Tongue (tissue), 2 donors: Measurements from ENCODE around the gene PIP5K1B. TPM values are rescaled to one million over a fixed set of nuclear protein-coding genes. Genes with fewer than 3 reads are reported as not detected.

Experiments used
- DNase-seq: peaks from one replicate; pipeline ENCODE4 v3.0.0-alpha.2; 2015
- total RNA-seq: library from RNA; depleted of rRNA; stranded (reverse); fragments of >200 nt; gene quantifications from one replicate; pipeline ENCODE4 v1.2.3, GENCODE V29; 2014

Gene PIP5K1B
- total RNA-seq, 1 donor from 2014 or later: 4.5 TPM

DNA sequence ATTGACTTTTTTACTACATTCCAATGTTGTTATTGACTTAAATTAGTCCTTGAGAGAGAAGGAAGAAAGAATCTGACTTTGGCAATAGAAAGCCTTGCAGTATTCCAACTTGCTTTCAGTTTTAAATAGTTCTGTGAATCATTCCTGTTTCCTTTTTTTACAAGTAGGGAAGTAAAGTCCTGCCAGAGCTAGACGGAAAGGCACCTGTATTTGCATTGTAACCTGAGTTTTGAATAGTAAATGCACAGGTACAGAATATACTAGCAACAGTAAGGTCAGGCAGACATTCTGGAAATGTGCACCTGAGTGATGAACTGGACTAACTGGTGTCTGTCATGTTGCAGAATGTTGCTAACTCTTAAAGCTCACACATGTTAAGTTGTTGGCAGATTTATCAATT lies 208.0 kb downstream of the PIP5K1B start:
- no peak for DNase-seq

DNA sequence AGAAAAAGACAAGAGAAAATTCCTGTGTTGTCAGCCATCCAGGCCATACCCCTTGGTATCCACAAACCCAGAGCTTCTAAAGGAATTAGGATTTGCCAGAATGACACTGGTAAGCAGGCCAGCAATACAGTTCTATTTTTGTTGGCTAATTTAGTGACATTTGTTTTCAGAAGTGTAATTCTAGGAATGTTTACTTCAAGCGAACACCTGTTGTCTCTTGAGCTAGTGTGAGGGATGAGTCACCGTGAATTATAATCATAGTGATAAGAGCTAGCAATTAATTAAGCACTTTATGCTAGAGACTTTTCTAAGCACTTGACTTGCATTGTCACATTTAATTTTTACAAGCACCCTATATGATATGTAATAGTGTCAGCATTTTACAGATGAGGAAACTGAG lies 209.7 kb downstream of the PIP5K1B start:
- DNase-seq: no peak

DNA sequence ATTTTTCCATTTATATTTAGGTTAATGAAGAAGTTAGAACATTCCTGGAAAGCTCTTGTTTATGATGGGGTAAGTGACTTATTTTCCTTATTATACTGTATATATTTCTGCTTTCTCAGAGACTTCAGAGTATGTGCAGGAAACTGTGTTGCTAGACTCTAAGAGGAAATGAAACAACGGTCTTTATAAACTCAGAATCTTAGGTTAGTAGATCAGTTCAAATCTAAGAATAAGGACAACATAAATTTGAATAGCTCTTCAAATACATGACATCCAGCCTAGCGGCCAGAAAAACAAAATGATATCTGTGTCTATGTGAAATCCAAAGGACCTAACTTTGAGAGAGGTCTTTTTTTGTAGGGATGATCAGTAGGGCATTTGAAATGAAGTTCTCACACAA lies 214.6 kb downstream of the PIP5K1B start:
- no peak for DNase-seq

DNA sequence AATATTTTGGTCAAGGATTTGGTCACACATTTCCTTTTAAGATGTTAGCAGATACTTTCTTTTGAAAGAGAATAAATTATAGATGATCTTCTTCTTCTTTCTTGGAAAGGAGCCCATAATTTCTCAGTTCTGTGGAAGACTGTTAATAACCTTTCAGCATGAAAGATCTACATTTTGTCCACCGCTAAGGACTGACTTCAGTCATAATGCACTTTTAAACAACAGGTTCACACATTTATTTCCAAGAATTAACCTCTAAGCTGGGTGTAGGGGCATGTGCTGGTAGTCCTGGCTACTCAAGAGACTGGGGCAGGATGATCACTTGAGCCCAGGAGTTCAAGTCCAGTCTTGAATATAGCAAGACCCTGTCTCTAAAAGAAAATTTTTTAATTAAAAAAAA lies 215.9 kb downstream of the PIP5K1B start:
- no peak for DNase-seq

DNA sequence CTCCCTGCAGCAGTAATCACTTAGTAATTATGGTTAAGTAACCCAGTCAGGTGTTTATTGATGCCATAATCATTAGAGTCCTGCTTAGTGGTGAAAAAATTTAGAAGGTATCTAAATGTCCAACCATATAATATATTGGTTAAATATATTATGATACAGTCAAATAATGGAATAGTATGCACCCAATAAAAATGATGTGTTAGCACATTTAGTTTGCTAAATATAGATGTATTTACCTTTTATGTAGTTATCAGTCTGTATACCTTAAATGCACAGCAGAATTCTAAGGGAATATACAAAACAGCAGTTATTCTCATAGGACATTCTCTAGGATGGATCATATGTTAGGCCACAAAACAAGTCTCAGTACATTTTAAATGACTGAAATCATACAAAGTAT lies 218.4 kb downstream of the PIP5K1B start:
- DNase-seq: no peak

DNA sequence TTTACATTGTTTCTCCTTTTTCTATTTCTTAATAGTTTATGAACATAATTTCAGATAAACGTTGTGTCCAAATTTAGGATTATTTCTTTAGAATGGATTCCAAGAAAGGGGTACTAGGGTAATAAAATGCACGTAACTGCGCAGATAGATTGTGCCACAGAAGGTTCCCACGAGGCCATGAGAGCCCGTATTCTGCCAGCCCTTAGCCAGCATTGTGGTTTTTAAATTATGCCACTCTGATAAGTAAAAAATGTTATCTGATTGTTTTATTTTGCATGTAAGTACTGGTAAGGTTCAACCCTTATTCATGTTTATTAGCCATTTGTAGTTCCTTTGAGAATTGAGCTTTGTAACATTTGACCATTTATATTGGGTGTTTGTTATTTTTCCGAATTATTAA lies 220.1 kb downstream of the PIP5K1B start:
- DNase-seq: no peak

DNA sequence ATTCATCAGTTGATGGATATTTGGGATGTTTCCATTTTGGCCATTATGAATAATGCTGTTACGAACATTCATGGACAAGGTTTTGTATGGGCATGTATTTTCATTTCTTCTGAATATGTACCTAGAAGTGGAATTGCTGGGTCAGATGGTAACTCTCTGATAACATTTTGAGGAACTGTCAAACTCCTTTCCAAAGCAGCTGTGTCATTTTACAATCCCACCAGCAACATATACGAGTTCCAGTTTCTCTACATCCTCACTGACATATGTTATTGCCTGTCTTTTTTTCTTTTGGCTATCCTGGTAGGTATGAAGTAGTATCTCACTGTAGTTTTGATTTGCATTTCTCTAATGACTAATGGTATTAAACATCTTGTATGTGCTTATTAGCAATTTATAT lies 222.1 kb downstream of the PIP5K1B start:
- no peak for DNase-seq

DNA sequence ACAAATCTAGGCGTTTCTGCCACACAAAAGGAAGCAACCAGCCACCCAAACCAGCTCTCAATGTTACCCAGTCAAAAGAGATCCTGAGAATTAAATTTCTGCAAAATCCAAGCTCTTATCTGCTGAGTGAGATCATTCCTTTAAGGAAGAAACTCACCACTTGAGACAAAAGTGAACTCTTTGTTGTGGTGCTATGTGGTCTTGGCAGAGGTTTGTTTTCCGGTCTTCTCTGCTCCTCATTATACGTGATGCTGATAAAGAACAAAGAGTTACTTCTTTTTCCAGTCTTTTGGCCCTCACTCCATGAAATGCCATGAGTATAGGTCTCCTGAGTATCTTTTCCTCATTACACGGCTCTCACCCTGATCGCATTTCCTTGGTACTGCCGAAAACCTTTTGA lies 226.8 kb downstream of the PIP5K1B start:
- DNase-seq: no peak

DNA sequence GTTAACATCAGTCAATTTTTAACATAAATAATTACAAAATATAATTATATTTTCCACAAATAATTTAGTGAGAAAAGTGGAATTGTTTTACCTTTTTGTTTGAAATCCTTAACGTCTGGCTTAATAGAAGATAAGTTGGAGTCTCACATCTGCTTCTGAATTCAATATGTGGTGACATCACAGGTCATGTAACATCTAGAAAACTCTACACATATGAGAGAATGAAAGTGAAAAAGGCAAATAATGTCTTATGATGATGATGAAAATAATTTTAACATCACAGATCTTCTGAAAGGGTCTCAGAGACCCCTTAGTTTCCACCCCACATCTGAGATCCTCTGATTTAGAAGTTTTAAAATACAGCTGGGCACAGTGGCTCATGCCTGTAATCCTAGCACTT lies 227.4 kb downstream of the PIP5K1B start:
- DNase-seq: no peak

DNA sequence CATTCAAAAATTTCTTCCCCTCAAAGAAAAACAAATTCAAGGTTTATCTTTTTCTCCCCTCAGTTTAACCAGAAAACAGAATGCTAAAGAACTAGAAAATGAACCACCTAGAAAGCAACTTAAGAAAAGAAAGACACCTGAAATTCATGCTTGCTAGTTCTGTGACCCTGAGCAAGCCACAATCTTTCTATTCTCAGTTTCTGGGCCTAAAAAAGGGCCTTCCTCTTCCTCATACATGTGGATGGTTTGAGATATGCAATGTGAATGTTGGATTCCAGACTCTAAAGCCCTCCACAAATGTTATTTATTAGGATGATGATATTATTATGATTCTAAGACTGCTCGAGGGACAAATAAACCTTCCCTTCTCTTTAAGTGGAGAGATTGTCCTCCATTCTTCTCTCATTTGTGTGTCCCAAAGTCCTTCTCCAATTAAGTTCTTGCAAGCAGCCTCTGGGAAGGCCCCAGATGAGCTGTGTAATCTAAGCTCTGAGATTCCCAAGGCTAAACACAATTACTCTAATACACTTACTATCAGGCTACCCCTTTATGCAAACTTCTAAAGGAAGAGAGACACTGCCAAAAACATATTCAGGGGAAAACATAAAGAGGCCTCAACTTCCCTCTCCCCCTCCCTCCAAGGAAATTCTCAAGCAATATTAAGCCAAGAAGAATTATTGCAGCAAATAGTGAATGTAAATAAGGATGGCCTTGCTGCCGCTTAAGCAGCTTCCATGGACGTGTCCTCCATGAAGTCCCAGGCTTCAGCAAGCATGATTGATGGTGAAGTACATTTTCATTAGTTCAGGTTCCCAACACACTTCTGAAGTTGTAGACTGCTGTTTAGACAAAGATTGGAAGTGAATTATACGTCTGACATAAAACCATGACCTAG lies 228.6 kb downstream of the PIP5K1B start:
- no peak for DNase-seq

DNA sequence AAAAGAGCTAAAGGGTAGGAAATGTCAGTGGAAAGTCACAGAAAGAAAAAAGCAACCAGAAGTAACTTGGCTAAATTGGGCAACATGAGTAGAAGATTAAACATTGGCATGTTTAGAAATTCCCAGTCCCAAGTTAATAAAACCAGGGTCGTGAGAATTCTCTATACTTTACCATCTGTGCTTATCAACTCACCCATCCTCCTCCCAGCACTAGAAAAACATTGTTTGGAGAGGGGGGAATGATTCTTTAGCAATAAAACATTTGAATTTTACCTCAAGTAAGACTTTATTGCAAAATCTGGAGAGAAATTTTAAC lies 229.2 kb downstream of the PIP5K1B start:
- no peak for DNase-seq

DNA sequence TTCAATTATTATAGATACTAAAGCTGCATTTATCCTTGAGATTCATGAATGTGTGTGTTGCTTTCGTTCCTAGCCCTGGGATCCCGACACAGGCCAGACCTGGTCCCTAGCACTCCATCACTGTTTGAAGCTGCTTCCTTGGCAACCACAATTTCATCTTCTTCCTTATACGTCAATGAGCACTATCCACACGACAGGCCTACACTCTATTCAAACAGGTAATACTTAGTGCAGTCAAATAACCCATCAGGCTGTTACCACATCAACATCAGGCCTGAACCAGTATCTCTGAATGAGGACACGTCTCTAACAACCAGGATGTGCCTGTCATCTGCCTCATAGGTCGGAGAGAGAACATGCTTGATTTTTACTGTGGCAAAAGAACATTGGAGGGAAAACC lies 235.5 kb downstream of the PIP5K1B start:
- DNase-seq: no peak

DNA sequence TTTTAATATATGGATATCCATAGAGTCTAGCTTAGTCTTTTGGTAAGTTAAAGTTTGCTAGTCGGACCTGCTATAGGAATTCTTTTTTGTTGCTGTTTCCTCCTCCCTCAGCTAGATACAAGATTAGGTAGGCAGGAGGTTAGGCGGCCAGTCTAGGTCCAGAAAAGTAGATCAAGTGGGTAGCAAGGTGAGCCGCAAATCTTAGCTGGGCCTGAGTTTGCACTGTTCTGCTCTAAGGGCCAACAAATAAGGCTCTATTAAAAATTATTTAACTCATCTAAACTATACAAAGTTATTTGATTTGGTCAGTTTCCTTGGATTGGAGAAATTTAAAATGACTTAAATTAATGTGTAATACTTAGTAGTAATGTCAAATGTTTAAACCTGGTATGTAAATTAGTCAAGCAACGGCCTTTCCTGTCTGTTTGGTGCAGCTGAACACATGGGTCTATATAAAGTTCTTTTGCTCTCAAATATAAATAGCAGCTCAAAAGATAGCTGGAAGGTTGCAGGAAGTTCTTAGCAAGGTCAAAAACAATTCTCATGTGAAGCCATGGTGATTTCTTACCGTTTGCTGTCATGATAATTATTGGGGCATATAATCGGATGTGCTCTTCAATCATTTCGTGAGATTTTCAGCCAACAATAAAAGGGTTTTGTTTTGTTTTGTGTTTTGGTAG lies 236.9 kb downstream of the PIP5K1B start:
- no peak for DNase-seq

DNA sequence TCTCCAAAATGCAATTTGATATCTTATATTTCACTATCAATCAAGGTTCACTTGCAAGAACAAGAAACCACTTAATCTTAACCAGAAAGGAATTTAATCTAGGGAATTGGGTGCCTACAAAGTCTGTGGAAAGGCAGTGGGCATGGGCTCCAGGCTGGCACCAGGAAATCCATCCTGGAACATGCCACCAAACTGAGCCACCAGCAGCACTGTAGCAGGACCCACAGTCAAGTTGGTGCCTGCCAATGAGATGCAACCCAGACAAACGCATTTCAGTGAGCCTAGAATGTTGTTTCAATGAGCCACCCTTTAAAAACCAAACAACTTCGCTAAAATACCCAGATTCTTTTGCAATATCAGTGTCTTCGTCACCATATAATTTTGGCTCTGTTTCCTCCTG lies 237.8 kb downstream of the PIP5K1B start:
- no peak for DNase-seq

DNA sequence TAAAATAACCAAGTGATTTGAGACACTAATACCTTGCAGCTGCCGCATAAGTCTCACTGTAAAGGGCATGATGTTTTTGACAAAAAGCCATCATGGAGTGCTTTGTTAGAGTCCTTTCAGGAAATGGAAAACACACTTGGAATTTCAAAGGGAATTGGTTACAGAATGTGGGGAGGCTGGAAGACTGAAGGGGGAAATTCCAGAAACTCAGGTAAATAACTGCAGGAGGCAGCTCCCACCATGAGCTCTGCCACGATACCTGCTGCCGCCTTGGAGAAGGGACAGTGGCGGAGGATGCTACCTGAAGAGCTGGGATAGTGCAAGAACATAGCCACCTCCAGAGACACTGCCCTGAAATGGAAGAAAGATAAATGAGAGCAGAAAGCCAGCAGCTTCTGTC lies 242.0 kb downstream of the PIP5K1B start:
- no peak for DNase-seq

DNA sequence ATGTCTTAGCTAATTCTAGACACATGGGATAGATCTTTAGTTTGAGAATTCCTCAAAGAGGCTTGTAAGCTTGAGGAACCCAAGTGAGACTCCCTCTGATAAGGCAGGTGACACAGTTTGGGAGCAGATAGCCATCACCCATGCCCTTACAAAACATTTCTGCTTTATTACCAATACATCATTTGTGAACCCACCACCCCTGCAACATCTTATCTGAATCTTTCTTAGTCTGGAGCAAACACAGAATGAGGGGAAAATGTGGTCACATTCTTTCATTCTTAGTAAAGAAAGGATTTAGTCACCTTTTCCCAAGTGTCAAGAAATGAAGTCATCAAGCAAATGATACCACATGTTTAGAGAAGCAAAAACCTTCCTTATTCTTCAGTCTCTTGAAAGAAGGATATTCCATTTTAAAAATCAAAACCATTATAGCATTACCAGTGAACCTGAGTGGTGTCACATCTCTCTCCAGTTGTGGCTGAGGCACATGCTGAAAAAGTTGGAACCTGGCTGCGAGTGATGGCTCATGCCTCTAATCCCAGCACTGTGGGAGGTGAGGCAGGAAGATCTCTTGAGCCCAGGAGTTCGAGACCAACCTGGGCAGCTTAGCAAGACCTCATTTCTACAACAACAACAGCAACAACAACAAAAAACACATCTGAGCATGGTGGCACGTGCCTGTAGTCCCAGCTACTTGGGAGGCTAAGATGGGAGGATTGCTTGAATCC lies 243.0 kb downstream of the PIP5K1B start:
- DNase-seq: no peak

DNA sequence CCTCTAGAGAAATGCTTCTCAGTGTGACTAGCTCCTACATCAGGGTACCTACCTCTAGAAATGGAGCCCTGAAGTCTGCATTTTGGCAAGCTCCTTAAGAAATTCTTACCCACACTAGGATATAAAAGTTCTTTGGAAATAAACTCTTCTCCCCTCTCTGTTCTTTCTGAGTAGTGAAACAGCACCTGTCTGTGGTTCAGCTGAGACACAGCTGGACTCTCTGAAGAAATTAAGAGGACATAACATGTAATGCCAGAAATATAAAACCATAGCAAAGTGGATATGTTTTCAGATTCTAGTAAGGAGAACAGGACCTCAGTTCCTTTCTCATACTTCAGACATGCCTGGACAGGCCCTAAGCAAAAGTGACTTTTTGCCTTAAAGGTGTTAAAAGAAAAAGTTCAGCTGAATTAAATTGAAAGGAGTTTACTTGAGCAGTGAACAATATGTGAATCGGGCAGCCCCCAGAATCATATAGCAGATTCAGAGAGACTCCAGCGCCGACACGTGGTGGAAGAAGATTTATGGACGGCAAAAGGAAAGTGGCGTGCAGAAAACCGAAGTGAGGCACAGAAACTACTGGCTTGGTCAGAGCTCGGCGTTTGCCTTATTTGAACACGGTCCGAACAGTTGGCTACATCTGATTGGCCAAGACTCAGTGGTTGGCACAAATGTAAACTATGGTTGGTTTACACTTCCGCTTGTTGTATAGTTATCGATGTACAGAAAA lies 244.4 kb downstream of the PIP5K1B start:
- DNase-seq: peak; percentile 61

DNA sequence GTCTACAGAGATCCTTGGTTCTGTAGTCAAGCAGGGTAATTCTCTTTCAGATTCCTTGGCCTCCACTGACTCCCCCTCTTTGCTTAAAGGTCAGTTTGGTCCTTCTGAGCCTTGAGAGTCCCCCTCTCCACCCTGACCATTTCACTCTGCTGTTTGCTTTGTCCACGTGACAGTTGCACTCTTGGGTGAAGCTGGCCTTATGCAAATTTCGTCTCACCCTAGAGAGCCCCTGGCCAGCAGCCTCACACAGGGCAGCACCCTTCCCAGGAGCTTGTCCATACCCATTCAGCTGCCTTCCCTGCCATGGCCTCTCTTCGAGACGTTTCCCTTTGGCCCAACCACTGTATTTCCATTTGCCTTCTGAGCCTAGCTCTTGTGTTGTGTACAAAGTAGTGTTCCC lies 245.1 kb downstream of the PIP5K1B start:
- no peak for DNase-seq

DNA sequence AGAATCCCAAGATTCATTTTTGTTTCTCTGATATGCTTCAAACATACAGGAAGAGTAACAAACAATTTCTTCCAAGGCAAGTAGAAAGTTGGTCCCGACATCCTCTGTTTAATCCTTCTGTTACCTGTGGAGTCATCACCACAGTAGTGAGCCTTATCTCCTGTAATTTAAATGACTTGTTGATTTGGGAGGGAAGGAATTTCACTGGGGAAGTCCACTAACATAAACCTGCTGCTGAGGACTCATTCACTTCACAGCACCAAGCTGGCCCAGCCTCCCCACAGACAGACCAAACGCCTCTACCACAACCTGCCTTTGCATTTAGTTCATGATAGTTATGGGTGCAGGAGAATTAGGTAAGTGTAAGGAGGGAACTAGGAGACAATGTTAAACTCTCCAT lies 245.6 kb downstream of the PIP5K1B start:
- DNase-seq: no peak

DNA sequence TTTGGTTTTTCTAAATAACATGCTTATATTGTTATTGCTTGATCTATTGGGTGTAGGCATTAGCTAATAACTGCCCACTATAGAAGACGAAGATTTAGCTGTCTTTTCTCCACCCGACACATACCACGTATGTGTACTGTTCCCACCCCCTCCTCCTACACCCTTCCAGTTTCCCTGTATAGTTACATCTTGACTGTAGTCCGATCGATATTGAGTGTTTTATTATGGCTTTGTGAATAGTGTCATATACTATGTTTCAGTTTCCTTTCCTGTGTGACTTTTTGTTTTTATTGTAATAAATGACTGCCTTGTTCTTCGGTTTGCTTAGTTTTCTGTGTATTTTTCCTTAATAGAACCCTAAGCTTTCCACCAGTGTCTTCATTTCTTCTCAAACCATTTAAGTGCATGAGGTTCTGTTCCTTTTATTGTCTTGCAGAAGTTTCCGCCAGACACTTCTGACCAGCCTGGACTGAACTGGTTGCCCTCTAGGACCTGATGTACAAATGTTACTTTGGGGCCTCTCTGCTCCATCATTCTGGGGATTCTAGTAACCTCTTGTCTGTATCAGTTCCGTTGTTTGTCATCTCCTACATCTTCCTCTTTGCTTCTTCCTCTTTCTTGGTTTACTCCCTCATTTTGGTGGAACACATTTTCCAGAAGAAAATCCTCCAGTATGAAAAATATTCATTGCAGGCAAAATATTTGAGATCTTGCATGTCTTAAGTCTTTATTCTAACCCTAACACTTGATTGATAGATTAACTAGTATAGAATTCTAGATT lies 247.0 kb downstream of the PIP5K1B start:
- no peak for DNase-seq

DNA sequence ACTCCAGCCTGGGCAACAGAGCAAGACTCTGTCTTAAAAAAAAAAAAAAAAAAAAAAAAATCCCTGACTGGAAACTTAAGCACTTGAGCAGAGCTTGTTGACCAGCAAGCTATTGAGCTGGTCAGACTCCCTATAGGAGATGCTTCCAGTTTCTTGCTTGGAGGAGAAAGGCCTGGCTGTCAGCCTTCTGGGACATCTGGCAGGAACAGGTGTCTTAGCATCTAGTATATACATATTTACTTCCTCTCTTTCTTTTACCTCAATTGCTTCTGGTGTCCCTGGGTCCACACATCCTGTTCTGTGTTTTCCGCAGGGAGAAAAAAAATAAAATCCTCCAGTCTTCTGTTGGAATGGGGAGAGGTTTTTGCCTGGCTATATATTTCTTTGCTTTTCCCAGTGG lies 248.7 kb downstream of the PIP5K1B start:
- no peak for DNase-seq

DNA sequence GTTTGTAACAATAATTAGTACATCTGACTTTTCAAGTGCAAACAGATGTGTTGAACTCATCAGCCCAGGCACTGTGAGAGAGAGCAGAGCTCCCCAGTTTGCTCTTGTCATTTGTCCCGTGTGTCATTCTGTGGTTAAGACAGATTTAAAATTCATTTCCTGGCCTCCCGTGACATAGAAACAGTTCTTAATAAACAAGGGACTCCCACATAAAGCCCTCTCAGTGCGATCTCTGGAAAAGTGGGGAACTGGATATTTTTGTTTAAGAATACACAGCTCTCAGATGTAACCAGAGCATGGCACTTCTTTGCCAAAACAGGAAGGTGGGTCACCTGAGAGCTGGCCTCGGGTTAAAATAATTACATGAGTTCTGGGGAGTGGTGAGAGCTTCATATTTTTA lies 250.3 kb downstream of the PIP5K1B start:
- DNase-seq: no peak
